ENCODE measurements around the gene FLNA.

FLNA gene

GRCh38 chrX:154372612-154373022 is 1.8 kb downstream of the FLNA start:
- H3K9me3 ChIP-seq (ENCODE audit: severe bottlenecking), result no peaks in the 10 kb centered on the region
- H3K27me3 ChIP-seq (ENCODE audit: insufficient read depth, poor library complexity, severe bottlenecking), result no peaks in the 10 kb centered on the region
- no peak for ATAC-seq (ENCODE audit: low read depth)
- DNase-seq (ENCODE audit: low spot score), result no peak
- H3K4me3 ChIP-seq (ENCODE audit: severe bottlenecking), result no peak overlapping the region
- peaks cover 14% of the 10 kb centered on the region for H3K4me1 ChIP-seq (ENCODE audit: insufficient read depth, poor library complexity, severe bottlenecking)
- H3K27ac ChIP-seq (ENCODE audit: poor library complexity, severe bottlenecking), result peak overlapping the region; percentile 97
- no peak for TF ChIP-seq CTCF (IDR thresholded peaks at IDR 0.05; ENCODE audit: poor library complexity, severe bottlenecking)
- H3K36me3 ChIP-seq (ENCODE audit: low read depth), result peaks cover 25% of the 10 kb centered on the region

- Histone ChIP-seq H3K4me3 (ENCODE audit: severe bottlenecking) (peak overlapping the region; percentile 56), H3K4me1 (ENCODE audit: insufficient read depth, poor library complexity, severe bottlenecking) (peaks cover 14% of the 10 kb centered on the region), H3K27ac (ENCODE audit: poor library complexity, severe bottlenecking) (peak overlapping the region; percentile 97), H3K36me3 (ENCODE audit: low read depth) (peaks cover 33% of the 10 kb centered on the region), H3K9me3 (ENCODE audit: severe bottlenecking) (no peaks in the 10 kb centered on the region), H3K27me3 (ENCODE audit: insufficient read depth, poor library complexity, severe bottlenecking) (no peaks in the 10 kb centered on the region)
- DNase-seq (ENCODE audit: low spot score) (no peak), ATAC-seq (ENCODE audit: low read depth) (peak; percentile 0; the same call in 1 of the 3 replicates)
- no peak for TF ChIP-seq CTCF (IDR thresholded peaks at IDR 0.05; ENCODE audit: poor library complexity, severe bottlenecking)
Measured at GRCh38 chrX:154371789-154372300, 2.6 kb downstream of the FLNA start.

DNA sequence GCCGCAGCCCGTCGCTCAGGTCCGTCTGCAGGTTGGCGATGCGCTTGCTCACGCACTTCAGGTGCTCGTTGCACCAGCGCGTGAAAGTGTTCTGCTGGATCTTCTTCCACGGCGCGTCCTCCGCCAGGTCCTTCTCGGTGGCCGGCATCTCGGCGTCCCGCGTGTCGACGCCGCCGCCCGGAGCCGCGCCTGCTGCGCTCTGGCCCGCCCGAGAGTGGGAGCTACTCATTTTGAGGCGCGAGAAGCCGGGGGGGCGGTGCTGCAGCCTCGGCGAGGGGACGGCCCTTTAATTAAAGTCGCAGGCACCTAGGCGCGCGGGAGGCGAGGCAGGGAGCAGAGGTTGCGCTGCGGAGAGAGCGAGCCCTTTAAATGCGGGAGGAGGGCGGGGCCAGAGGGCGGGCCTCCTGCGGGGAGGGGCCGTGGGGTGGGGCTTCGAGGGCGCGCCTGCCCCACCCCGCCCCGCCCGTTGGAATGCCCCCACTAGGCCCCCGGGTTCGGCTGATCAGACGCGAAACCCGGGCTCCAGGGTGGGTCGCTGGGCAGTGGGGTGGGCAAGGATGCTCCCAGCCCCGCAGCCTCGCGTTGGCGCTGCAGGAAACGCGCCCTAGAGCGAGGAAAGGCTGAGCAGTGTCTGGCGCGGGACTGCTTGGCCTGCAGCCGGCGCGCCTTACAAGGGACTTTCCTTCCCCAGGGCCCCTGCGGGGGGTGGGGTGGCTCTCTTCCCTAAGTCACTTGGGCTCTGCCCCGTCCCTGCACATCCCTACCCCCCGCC is 3.2 kb downstream of the FLNA start:
- ATAC-seq (ENCODE audit: low read depth) (peak; percentile 35), DNase-seq (ENCODE audit: low spot score) (peak; percentile 92)
- Histone ChIP-seq H3K9me3 (ENCODE audit: severe bottlenecking) (no peaks in the 10 kb centered on the region), H3K27me3 (ENCODE audit: insufficient read depth, poor library complexity, severe bottlenecking) (no peaks in the 10 kb centered on the region), H3K4me3 (ENCODE audit: severe bottlenecking) (peak overlapping the region; percentile 56), H3K27ac (ENCODE audit: poor library complexity, severe bottlenecking) (peak overlapping the region; percentile 97), H3K4me1 (ENCODE audit: insufficient read depth, poor library complexity, severe bottlenecking) (peaks cover 14% of the 10 kb centered on the region), H3K36me3 (ENCODE audit: low read depth) (peaks cover 39% of the 10 kb centered on the region)
- no peak for TF ChIP-seq CTCF (IDR thresholded peaks at IDR 0.05; ENCODE audit: poor library complexity, severe bottlenecking)

DNA sequence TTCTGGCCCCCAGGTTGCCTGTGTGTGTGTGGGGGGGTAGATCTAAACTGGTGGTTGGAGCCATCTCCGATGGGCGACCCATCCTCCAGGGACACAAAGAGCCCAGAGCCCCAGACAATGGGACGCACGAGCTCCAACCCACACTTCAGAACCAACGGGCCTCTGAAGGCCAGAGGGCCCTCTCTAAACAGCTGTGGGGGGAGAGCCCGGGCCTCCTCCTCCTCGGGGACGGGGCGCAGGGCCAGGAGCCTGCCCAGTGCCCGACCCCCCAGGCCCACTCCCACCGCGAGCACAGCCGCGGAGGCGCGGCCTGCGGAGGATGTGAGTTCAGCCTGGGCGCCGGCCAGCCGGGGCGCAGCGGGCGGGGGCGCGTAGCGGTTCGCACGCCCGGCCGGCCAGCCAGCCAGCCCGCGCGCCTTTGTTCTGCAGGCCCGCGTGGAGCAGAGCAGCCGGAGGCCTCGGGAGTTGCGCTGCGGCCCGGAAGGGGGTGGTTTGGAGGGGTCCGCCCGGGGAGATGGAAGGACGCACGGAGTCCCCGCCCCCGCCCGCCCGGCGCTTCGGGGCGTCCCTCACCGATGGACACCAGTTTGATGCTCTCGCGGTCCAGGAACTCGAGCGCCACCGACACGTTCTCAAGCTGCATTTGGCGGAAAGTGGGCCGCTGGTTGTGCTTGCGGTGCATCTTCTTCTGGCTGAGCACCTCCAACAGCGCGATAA is 4.0 kb downstream of the FLNA start:
- H3K4me3 ChIP-seq (ENCODE audit: severe bottlenecking), result peak overlapping the region; percentile 56
- no peak for DNase-seq (ENCODE audit: low spot score)
- H3K4me1 ChIP-seq (ENCODE audit: insufficient read depth, poor library complexity, severe bottlenecking), result peaks cover 14% of the 10 kb centered on the region
- no peak for ATAC-seq (ENCODE audit: low read depth)
- H3K9me3 ChIP-seq (ENCODE audit: severe bottlenecking), result no peaks in the 10 kb centered on the region
- H3K36me3 ChIP-seq (ENCODE audit: low read depth), result peaks cover 47% of the 10 kb centered on the region
- TF ChIP-seq CTCF (IDR thresholded peaks at IDR 0.05; ENCODE audit: poor library complexity, severe bottlenecking), result no peak
- no peaks in the 10 kb centered on the region for H3K27me3 ChIP-seq (ENCODE audit: insufficient read depth, poor library complexity, severe bottlenecking)
- peak overlapping the region; percentile 97 for H3K27ac ChIP-seq (ENCODE audit: poor library complexity, severe bottlenecking)
